ENCODE results near the gene RAB3A.
A peak's percentile ranks its signal among the peaks of the same experiment; 100 is the strongest.

Gene RAB3A

DNA sequence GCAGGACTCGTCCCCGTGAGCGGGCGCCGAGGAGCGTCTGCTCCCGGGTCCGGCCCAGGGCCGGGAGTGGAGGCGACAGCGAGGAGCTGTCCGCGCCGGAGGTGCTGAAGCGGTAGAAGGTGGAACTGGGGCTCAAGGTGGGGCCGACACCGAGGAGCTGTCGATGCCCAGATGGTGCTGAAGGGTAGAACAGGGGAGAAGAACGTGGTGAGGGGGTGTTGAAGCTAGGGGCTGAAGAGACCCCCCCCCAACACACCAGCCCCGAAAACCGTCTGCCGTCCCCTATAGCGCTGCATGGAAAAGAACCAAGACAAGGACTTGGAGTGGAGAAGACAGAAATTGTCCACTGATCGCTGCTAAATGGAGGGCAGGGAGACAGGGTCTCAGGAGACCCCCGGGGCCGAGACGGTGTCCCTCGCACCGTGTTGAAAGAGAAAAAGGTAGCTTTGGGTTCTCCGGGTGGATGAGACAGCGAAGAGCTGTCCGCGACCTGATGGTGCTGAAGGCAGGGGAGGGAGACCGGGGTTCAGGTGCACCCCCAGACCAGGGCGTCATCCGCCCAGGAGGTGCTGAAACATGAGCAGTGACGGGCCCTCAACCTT, 29.5 kb upstream of the RAB3A start:
- TF ChIP-seq YY1 (IDR thresholded peaks at IDR 0.05; ENCODE audit: low read depth), result 0 out of 2 replicates have a peak, but pooled peaks have one; percentile 18
- TF ChIP-seq NFIC (IDR thresholded peaks at IDR 0.05), result no peak
- TF ChIP-seq MAX (IDR thresholded peaks at IDR 0.05), result peak; percentile 58
- no peak for TF ChIP-seq TCF12 (IDR thresholded peaks at IDR 0.05; ENCODE audit: low read depth)
- TF ChIP-seq TAF1 (IDR thresholded peaks at IDR 0.05; ENCODE audit: low read depth), result no peak
- no peak for TF ChIP-seq RAD21 (IDR thresholded peaks at IDR 0.05; ENCODE audit: low read depth)
- peak; percentile 86 for TF ChIP-seq REST (IDR thresholded peaks at IDR 0.05; ENCODE audit: low read depth)
- no peak for TF ChIP-seq CREB1 (IDR thresholded peaks at IDR 0.05; ENCODE audit: low read depth)
- no peak for TF ChIP-seq EGR1 (IDR thresholded peaks at IDR 0.05)
- TF ChIP-seq TEAD4 (IDR thresholded peaks at IDR 0.05), result no peak

DNA sequence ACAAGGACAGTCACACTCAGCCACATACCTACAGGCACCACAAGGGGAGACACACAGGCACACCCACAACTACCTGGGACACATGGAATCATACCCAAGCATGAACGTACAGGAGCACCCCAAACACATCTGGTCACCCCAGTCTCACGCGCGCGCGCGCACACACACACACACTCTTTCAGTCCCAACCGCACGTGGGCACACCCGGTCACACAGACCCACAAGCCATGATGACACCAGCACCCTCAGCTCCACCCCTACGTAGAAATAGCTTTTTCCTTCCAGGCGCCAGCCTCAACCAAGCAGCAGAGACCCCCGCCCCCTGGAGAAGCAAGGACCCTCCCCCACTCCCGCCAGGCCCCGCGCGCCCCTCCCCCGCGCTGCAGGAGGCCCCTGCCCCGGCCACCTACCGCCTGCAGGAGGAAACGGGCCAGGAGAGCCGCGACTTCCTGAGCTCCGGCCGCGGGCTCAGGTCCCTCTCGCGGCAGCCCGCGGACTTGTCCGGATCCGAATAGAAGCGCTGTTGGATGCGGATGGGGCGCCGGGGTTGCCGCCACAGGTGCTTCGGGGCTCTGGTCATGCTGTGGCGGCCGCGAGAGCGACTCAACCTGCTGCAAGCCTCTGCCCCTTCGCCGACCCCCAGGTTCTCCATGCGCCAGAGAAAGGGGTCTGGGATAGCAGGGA, 28.8 kb upstream of the RAB3A start:
- TF ChIP-seq NFIC (IDR thresholded peaks at IDR 0.05), result no peak
- no peak for TF ChIP-seq RAD21 (IDR thresholded peaks at IDR 0.05; ENCODE audit: low read depth)
- TF ChIP-seq TAF1 (IDR thresholded peaks at IDR 0.05; ENCODE audit: low read depth), result no peak
- TF ChIP-seq CEBPB (IDR thresholded peaks at IDR 0.05), result no peak
- TF ChIP-seq ZBTB7A (IDR thresholded peaks at IDR 0.05; ENCODE audit: low read depth), result no peak
- TF ChIP-seq FOXM1 (IDR thresholded peaks at IDR 0.05; ENCODE audit: borderline replicate concordance, low read depth), result no peak
- no peak for TF ChIP-seq TCF12 (IDR thresholded peaks at IDR 0.05; ENCODE audit: low read depth)
- no peak for TF ChIP-seq REST (IDR thresholded peaks at IDR 0.05; ENCODE audit: low read depth)

- no peak for TF ChIP-seq RAD21 (IDR thresholded peaks at IDR 0.05; ENCODE audit: low read depth)
- no peak for TF ChIP-seq TCF12 (IDR thresholded peaks at IDR 0.05; ENCODE audit: low read depth)
- TF ChIP-seq FOXM1 (IDR thresholded peaks at IDR 0.05; ENCODE audit: borderline replicate concordance, low read depth), result no peak
- TF ChIP-seq MAX (IDR thresholded peaks at IDR 0.05), result no peak
- no peak for TF ChIP-seq TAF1 (IDR thresholded peaks at IDR 0.05; ENCODE audit: low read depth)
- TF ChIP-seq YY1 (IDR thresholded peaks at IDR 0.05; ENCODE audit: low read depth), result no peak
- no peak for TF ChIP-seq NFIC (IDR thresholded peaks at IDR 0.05)
- no peak for TF ChIP-seq ZBTB7A (IDR thresholded peaks at IDR 0.05; ENCODE audit: low read depth)
- no peak for TF ChIP-seq EGR1 (IDR thresholded peaks at IDR 0.05)
- no peak for TF ChIP-seq EP300 (IDR thresholded peaks at IDR 0.05; ENCODE audit: borderline replicate concordance)
These were observed 27.9 kb upstream of the RAB3A start for GRCh38 chr19:18231775-18232174.

DNA sequence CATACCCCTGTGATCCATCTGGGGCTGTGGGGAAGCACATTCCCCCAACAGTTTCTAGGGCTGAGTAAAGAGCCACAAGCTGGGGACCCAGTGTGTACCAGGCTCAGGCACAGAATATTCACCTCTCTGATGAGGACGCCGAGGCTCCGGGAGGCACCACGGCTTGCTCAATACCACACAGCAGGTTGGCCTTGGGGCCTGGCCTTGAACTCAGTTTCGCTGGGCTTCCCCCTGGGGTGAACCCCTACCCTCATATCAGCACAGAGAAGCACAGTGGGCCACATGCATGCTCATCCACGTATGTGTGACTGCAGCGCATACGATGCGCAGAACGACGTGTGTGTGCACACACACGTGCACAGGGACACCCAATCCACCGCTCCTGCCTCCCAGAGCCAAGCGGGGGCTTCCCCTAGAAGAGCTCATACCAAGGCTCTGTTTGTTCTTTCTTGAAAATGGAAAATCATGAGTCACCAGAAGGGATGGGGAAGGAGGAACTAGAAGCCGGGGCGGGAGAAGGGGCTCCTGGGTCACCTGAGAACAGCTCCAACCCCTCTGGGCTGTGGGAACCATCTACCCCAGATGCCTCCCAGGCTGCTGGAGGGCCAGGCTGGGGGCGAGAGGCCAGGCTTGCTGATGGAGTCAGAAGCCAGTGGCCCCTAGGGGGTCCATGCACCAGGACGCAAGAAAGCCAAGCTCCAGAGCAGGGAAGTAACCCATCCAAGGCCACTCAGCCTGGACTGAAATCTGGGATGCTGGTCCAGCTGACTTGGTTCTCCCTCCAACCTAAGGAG, 27.3 kb upstream of the RAB3A start:
- TF ChIP-seq, protein P1, sequence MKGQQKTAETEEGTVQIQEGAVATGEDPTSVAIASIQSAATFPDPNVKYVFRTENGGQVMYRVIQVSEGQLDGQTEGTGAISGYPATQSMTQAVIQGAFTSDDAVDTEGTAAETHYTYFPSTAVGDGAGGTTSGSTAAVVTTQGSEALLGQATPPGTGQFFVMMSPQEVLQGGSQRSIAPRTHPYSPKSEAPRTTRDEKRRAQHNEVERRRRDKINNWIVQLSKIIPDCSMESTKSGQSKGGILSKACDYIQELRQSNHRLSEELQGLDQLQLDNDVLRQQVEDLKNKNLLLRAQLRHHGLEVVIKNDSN (IDR thresholded peaks at IDR 0.05), result no peak
- TF ChIP-seq YY1 (IDR thresholded peaks at IDR 0.05; ENCODE audit: low read depth), result no peak
- no peak for TF ChIP-seq CREB1 (IDR thresholded peaks at IDR 0.05; ENCODE audit: low read depth)
- TF ChIP-seq TCF12 (IDR thresholded peaks at IDR 0.05; ENCODE audit: low read depth), result no peak

- no peak for TF ChIP-seq FOXM1 (IDR thresholded peaks at IDR 0.05; ENCODE audit: borderline replicate concordance, low read depth)
- TF ChIP-seq CREB1 (IDR thresholded peaks at IDR 0.05; ENCODE audit: low read depth), result no peak
- TF ChIP-seq NFIC (IDR thresholded peaks at IDR 0.05), result no peak
- TF ChIP-seq EP300 (IDR thresholded peaks at IDR 0.05; ENCODE audit: borderline replicate concordance), result no peak
- TF ChIP-seq TCF12 (IDR thresholded peaks at IDR 0.05; ENCODE audit: low read depth), result no peak
- TF ChIP-seq REST (IDR thresholded peaks at IDR 0.05; ENCODE audit: low read depth), result no peak
- TF ChIP-seq YY1 (IDR thresholded peaks at IDR 0.05; ENCODE audit: low read depth), result no peak
- TF ChIP-seq MAX (IDR thresholded peaks at IDR 0.05), result no peak
- no peak for TF ChIP-seq CEBPB (IDR thresholded peaks at IDR 0.05)
- TF ChIP-seq, protein P1 (IDR thresholded peaks at IDR 0.05), result no peak
- TF ChIP-seq TEAD4 (IDR thresholded peaks at IDR 0.05), result no peak
- no peak for TF ChIP-seq EGR1 (IDR thresholded peaks at IDR 0.05)
- TF ChIP-seq TAF1 (IDR thresholded peaks at IDR 0.05; ENCODE audit: low read depth), result no peak
- TF ChIP-seq RAD21 (IDR thresholded peaks at IDR 0.05; ENCODE audit: low read depth), result no peak
These were observed 26.1 kb upstream of the RAB3A start for GRCh38 chr19:18229915-18230314.

All from Ishikawa (cell line).